Measurements from ENCODE around the gene LAMA5.

DNA sequence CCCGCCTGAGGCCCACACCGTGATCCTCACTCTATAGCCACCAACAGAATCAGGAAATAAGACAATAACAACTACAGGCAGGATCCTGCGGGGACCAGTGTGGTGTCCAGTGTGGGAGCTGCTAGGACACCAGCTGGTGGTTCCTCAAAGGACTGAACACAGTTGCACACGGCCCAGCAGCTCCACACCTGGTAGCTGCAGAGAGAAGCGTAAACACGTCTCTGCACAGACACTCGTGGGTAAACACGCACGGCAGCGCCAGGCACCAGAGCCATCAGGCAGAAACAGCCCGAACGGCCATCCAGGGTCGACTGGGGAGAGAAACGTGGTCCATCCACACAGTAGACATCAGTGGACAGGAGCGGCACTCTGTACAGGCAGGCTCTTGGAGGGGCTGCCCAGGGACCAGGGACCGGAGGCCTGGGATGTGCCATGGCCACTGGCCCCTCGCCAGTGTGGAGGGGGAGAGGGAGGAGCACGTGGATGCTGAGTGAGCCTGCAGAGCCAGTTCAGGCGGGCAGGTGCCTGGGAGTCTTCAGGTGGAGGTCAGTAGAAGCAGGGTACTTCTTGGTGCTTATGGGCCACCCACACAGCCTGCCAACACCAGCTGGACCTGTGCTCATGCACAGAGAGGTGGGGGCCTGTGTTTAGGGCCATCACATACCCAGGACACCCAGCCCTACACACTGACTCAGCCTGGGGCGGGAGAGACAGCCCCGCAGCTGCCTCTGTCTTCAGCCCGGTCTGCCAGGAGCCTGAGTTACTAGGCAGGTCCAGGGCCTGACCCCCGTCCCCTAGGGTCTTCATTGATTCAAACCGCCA lies 7.4 kb upstream of the LAMA5 start:
- TF ChIP-seq, protein P1, sequence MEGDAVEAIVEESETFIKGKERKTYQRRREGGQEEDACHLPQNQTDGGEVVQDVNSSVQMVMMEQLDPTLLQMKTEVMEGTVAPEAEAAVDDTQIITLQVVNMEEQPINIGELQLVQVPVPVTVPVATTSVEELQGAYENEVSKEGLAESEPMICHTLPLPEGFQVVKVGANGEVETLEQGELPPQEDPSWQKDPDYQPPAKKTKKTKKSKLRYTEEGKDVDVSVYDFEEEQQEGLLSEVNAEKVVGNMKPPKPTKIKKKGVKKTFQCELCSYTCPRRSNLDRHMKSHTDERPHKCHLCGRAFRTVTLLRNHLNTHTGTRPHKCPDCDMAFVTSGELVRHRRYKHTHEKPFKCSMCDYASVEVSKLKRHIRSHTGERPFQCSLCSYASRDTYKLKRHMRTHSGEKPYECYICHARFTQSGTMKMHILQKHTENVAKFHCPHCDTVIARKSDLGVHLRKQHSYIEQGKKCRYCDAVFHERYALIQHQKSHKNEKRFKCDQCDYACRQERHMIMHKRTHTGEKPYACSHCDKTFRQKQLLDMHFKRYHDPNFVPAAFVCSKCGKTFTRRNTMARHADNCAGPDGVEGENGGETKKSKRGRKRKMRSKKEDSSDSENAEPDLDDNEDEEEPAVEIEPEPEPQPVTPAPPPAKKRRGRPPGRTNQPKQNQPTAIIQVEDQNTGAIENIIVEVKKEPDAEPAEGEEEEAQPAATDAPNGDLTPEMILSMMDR (IDR thresholded peaks at IDR 0.05): peak in 1 of 4 experiments; percentile 4
- TF ChIP-seq POLR2A (IDR thresholded peaks at IDR 0.05): no peak

Data from prostate gland (tissue), 2 donors.